ENCODE data around the gene MAEA.

The MAEA gene

DNA sequence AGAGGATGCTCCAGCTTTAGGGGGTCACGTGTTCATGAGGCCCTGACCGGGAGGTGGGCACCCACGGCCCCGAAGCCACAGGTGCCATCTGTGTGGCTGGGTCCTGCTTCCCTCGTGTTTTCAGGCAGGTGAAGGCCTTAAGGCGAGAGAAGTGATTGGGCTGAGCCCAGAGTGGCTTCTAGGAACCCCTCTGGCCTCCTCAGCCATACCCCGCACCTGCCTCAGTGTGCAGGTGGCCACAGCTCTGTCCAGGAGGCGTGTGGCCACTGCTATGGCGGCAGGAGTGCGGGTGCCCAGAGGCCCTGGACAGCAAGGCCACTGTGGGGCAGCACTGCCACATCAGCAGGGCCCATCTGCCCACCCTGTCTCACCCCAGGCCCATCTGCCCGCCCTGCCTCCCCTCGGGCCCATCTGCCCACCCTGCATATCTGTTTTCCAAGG is 91.5 kb downstream of the MAEA start (continued):
- TF ChIP-seq TCF4 (CRISPR knock-in tag; IDR thresholded peaks at IDR 0.05; ENCODE audit: borderline replicate concordance): no peak
- no peak for TF ChIP-seq ISL1 (CRISPR knock-in tag; IDR thresholded peaks at IDR 0.05)
- TF ChIP-seq TOX (CRISPR knock-in tag; IDR thresholded peaks at IDR 0.05; ENCODE audit: borderline replicate concordance): no peak
- TF ChIP-seq SNAI2 (CRISPR knock-in tag; IDR thresholded peaks at IDR 0.05): no peak
- TF ChIP-seq POU6F1 (CRISPR knock-in tag; IDR thresholded peaks at IDR 0.05; ENCODE audit: borderline replicate concordance, low read depth): no peak

DNA sequence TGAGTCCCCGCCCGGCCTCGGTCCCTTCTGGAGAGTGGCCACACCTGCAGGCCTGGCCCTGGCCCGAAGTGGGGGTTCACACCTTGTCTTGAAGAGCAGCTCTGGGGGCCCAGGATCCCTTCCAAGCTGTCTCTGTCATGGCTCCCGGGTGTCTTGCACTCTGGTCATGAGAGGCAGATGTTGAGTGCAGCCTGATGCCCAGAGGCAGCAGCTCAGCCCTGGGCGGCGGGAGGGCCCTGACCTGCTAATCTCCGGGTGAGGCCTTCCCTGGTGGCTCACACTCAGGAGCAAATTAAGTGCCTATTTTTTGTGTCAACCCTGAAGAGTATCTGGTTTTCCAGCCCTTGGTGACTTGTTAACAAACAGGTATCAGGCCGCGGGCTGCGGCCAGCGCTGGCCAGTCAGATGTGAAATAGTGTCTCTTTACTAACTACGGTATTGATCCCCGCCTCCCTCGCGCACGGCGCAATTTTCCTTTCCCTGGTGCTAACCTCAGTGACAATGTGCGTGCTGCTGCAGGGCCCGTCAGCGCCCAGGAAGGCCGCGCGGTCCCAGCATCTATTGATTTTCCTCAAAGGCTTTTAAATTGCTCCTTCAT is 92.4 kb downstream of the MAEA start:
- TF ChIP-seq ZFP30 (CRISPR knock-in tag; IDR thresholded peaks at IDR 0.05) (no peak), TOX (CRISPR knock-in tag; IDR thresholded peaks at IDR 0.05; ENCODE audit: borderline replicate concordance) (no peak), GLIS3 (CRISPR knock-in tag; IDR thresholded peaks at IDR 0.05) (no peak), RARB (CRISPR knock-in tag; IDR thresholded peaks at IDR 0.05) (no peak), ZNF8 (CRISPR knock-in tag; IDR thresholded peaks at IDR 0.05) (no peak)
- ATAC-seq: no peak

- no peak for TF ChIP-seq CREB5 (CRISPR knock-in tag; IDR thresholded peaks at IDR 0.05; ENCODE audit: low read depth)
- no peak for TF ChIP-seq ISL1 (CRISPR knock-in tag; IDR thresholded peaks at IDR 0.05)
- TF ChIP-seq ZNF70 (CRISPR knock-in tag; IDR thresholded peaks at IDR 0.05): no peak
- no peak for TF ChIP-seq ZNF8 (CRISPR knock-in tag; IDR thresholded peaks at IDR 0.05)
- TF ChIP-seq, protein P1, sequence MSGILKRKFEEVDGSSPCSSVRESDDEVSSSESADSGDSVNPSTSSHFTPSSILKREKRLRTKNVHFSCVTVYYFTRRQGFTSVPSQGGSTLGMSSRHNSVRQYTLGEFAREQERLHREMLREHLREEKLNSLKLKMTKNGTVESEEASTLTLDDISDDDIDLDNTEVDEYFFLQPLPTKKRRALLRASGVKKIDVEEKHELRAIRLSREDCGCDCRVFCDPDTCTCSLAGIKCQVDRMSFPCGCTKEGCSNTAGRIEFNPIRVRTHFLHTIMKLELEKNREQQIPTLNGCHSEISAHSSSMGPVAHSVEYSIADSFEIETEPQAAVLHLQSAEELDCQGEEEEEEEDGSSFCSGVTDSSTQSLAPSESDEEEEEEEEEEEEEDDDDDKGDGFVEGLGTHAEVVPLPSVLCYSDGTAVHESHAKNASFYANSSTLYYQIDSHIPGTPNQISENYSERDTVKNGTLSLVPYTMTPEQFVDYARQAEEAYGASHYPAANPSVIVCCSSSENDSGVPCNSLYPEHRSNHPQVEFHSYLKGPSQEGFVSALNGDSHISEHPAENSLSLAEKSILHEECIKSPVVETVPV (CRISPR knock-in tag; IDR thresholded peaks at IDR 0.05): no peak
- TF ChIP-seq SNAI2 (CRISPR knock-in tag; IDR thresholded peaks at IDR 0.05): no peak
- no peak for TF ChIP-seq ZC3H10 (CRISPR knock-in tag; IDR thresholded peaks at IDR 0.05)
- TF ChIP-seq OSR1 (CRISPR knock-in tag; IDR thresholded peaks at IDR 0.05): no peak
- TF ChIP-seq ARNTL (CRISPR knock-in tag; IDR thresholded peaks at IDR 0.05; ENCODE audit: borderline replicate concordance, low read depth): no peak
- no peak for TF ChIP-seq ZNF565 (CRISPR knock-in tag; conservative IDR thresholded peaks at IDR 0.05; ENCODE audit: low read depth)
- no peak for ATAC-seq
Observed at GRCh38 chr4:1382776-1383727, 93.4 kb downstream of the MAEA start.

GRCh38 chr4:1383728-1384591 is 94.3 kb downstream of the MAEA start:
- no peak for ATAC-seq
- TF ChIP-seq PPARA (CRISPR knock-in tag; IDR thresholded peaks at IDR 0.05; ENCODE audit: borderline replicate concordance) (no peak), GLIS3 (CRISPR knock-in tag; IDR thresholded peaks at IDR 0.05) (no peak), ZC3H10 (CRISPR knock-in tag; IDR thresholded peaks at IDR 0.05) (no peak), TCF4 (CRISPR knock-in tag; IDR thresholded peaks at IDR 0.05; ENCODE audit: borderline replicate concordance) (no peak), ZFP30 (CRISPR knock-in tag; IDR thresholded peaks at IDR 0.05) (no peak), POU6F1 (CRISPR knock-in tag; IDR thresholded peaks at IDR 0.05; ENCODE audit: borderline replicate concordance, low read depth) (no peak), BACH2 (CRISPR knock-in tag; IDR thresholded peaks at IDR 0.05; ENCODE audit: borderline replicate concordance) (no peak), SNAI2 (CRISPR knock-in tag; IDR thresholded peaks at IDR 0.05) (no peak)
- TF ChIP-seq, protein P2, sequence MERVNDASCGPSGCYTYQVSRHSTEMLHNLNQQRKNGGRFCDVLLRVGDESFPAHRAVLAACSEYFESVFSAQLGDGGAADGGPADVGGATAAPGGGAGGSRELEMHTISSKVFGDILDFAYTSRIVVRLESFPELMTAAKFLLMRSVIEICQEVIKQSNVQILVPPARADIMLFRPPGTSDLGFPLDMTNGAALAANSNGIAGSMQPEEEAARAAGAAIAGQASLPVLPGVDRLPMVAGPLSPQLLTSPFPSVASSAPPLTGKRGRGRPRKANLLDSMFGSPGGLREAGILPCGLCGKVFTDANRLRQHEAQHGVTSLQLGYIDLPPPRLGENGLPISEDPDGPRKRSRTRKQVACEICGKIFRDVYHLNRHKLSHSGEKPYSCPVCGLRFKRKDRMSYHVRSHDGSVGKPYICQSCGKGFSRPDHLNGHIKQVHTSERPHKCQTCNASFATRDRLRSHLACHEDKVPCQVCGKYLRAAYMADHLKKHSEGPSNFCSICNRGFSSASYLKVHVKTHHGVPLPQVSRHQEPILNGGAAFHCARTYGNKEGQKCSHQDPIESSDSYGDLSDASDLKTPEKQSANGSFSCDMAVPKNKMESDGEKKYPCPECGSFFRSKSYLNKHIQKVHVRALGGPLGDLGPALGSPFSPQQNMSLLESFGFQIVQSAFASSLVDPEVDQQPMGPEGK (CRISPR knock-in tag; IDR thresholded peaks at IDR 0.05; ENCODE audit: borderline replicate concordance): no peak
- TF ChIP-seq, protein P1 (CRISPR knock-in tag; IDR thresholded peaks at IDR 0.05): no peak

Measured in SK-N-SH treated with all-trans-retinoic acid at 6 μM for 48 hours (cell line).